Measurements from ENCODE around the gene GNPTG.

DNA sequence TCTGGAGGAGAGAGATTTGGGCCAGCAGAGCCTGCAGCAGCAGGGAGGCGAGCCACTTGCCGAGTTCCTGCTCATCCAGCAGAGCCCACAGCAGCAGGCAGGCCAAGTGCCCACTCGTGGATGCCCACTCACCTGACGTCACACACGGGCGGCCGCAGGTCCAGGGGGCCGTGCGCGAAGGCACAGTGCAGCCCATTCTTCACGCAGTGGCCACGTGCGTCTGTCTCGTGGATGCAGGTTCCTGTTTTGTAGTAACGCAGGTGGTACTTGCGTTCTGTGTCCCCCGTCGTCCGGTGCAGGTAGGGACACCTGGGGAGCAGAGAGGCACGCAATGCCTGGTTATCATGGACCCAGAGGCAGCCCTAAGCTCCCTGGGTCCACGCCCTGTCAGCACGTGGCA lies 51.3 kb downstream of the GNPTG start:
- TF ChIP-seq CTCF (IDR thresholded peaks at IDR 0.05), result no peak
- no peak for TF ChIP-seq EZH2phosphoT487 (IDR thresholded peaks at IDR 0.05)
- no peak for TF ChIP-seq EZH2 (IDR thresholded peaks at IDR 0.05)
